ENCODE measurements around the gene LARP1. TPM values are rescaled to one million over a fixed set of nuclear protein-coding genes. Genes with fewer than 3 reads are reported as not detected.

LARP1 gene
- total and polyA plus RNA-seq, 2 donors (not counting 1 experiment from before 2014, with no cell fraction given) = 59.6 to 150 TPM

DNA sequence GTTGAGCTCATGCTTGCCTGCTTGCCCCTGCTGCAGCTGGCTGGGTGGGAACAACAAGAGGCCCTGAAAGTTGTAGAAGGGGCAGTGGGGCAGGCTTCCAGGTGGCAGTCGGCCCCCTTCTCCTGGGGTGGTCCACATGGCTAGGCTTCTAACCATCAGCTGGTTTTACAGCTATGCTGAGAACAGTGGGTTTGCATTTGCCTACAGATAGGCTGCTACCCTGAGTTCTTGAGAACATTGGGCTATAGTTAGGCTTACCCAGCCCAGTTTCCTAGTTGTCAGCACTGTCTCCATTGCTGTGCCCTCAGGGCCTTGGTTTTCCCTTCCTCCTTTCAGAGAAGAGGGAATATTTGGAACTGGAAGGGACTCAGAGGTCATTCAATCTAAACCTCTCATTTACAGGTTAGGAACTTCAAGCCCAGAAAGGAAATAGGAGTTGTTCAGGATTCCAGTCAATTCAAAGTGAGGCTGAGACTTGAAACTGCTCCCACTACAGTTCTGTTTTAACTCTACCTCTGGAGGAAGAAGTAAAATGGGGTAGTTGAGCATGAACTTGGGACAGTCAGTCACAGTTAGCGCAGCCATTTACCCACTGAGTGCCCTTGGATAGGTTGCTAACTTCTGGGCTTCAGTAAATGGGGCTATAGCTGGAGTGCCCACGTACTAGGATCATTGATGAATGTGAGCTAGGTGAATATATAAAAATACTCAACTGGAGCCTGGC lies 11.5 kb downstream of the LARP1 start:
- no peak for ATAC-seq (ENCODE audit: low read depth)
- Histone ChIP-seq H3K27me3 (replicated peaks in 1 of 4; ENCODE audit: control extremely low read depth in 1 of 4, control insufficient read depth in 3 of 4, insufficient read depth in 4 of 4, low read length in 3 of 4) (no peaks in the 10 kb centered on the region), H3K4me3 (ENCODE audit: control extremely low read depth in 1 of 5, extremely low read depth in 1 of 5, insufficient read depth in 1 of 5, low read depth in 2 of 5, low read length in 4 of 5) (no peak overlapping the region), H3K9me3 (ENCODE audit: control extremely low read depth in 1 of 3, control insufficient read depth in 2 of 3, insufficient read depth in 1 of 3, low read length in 2 of 3) (no peaks in the 10 kb centered on the region), H2AFZ (ENCODE audit: insufficient read depth, low read depth, low read length, poor library complexity, severe bottlenecking) (no peak overlapping the region), H4K20me1 (ENCODE audit: control insufficient read depth, insufficient read depth, low read length, poor library complexity, severe bottlenecking) (peaks cover 94% of the 10 kb centered on the region), H3K4me1 (ENCODE audit: control insufficient read depth in 2 of 2, insufficient read depth in 2 of 2, low read length in 2 of 2) (peaks cover 62 to 75% of the 10 kb centered on the region in 2 donors), H3K9ac (ENCODE audit: low read length) (no peak overlapping the region), H3K27ac (ENCODE audit: low read length in 2 of 2) (peak overlapping the region in 1 of 2 donors; percentile 65), H3K79me2 (ENCODE audit: control insufficient read depth, insufficient read depth, low read length) (peaks cover 100% of the 10 kb centered on the region), H3K4me2 (replicated peaks; ENCODE audit: low read depth, low read length, poor library complexity, severe bottlenecking) (peak overlapping the region; percentile 33), H3K36me3 (replicated peaks in 1 of 2; ENCODE audit: control extremely low read depth in 1 of 2, control insufficient read depth in 1 of 2, extremely low read depth in 1 of 2, insufficient read depth in 2 of 2, low read length in 1 of 2) (peaks cover 0 to 8% of the 10 kb centered on the region in 2 experiments)
- WGBS (ENCODE audit: insufficient coverage) = 76% methylated on average over 3 of the region's 3 CpGs
- Mint-ChIP-seq H3K4me1 (peaks cover 77% of the 10 kb centered on the region), H3K27me3 (no peaks in the 10 kb centered on the region), H3K27ac (peak overlapping the region; percentile 1), H3K9me3 (ENCODE audit: insufficient read depth) (no peaks in the 10 kb centered on the region), H3K4me3 (peak overlapping the region; percentile 14)
- ChIA-PET CTCF (interaction anchor here (0.6 to 1.3 kb wide), 3 partner anchors 10 to 121 kb away, joined by 3 to 4 read pairs (median 3); no protein-coding TSS in a partner anchor), POLR2A (no interaction called here)
- intact Hi-C loops (cut with micrococcal nuclease) = no loop called here
- TF ChIP-seq EZH2 (IDR thresholded peaks at IDR 0.05; ENCODE audit: borderline replicate concordance, insufficient read depth, low read depth, low read length, poor library complexity, severe bottlenecking) (no peak), CTCF (IDR thresholded peaks at IDR 0.05) (no peak)
- no peak for DNase-seq

DNA sequence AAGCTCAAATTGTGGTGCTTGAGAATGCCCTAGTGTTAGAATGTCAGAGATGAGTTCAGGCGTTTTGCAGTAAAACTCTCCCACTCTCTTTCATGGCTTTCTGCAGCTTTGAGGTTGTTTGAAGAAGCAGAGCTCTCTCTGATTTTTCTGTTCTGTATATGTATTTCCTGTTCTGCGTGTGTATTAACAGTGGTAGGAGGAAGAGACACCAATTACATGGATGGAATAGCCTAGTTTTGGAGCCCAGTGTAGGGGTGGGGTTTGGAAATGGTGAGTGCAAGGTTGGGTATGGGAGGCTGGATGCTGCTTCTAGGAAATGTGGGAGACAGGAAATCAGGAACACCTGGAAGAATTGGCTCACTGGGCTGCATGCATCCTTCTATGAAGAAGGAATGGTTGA lies 12.4 kb downstream of the LARP1 start:
- intact Hi-C loops (cut with micrococcal nuclease) = no loop called here
- H3K79me2 ChIP-seq (ENCODE audit: control insufficient read depth, insufficient read depth, low read length) = peaks cover 100% of the 10 kb centered on the region
- ChIA-PET POLR2A (no interaction called here), CTCF (interaction anchor here (0.9 to 1.0 kb wide), 2 partner anchors 9 kb away, joined by 3 read pairs; no protein-coding TSS in a partner anchor)
- H3K36me3 ChIP-seq (replicated peaks in 1 of 2; ENCODE audit: control extremely low read depth in 1 of 2, control insufficient read depth in 1 of 2, extremely low read depth in 1 of 2, insufficient read depth in 2 of 2, low read length in 1 of 2) = peaks cover 0 to 8% of the 10 kb centered on the region in 2 experiments
- Mint-ChIP-seq H3K4me1 (peaks cover 76% of the 10 kb centered on the region), H3K9me3 (ENCODE audit: insufficient read depth) (no peaks in the 10 kb centered on the region), H3K27me3 (no peaks in the 10 kb centered on the region), H3K4me3 (peak overlapping the region; percentile 38), H3K27ac (peak overlapping the region; percentile 39)
- H2AFZ ChIP-seq (ENCODE audit: insufficient read depth, low read depth, low read length, poor library complexity, severe bottlenecking) = no peak overlapping the region
- no peak overlapping the region for H3K4me3 ChIP-seq (ENCODE audit: control extremely low read depth in 1 of 5, extremely low read depth in 1 of 5, insufficient read depth in 1 of 5, low read depth in 2 of 5, low read length in 4 of 5)
- H3K4me2 ChIP-seq (replicated peaks; ENCODE audit: low read depth, low read length, poor library complexity, severe bottlenecking) = peak overlapping the region; percentile 33
- peaks cover 97% of the 10 kb centered on the region for H4K20me1 ChIP-seq (ENCODE audit: control insufficient read depth, insufficient read depth, low read length, poor library complexity, severe bottlenecking)
- H3K9ac ChIP-seq (ENCODE audit: low read length) = peak overlapping the region; percentile 7
- H3K9me3 ChIP-seq (ENCODE audit: control extremely low read depth in 1 of 3, control insufficient read depth in 2 of 3, insufficient read depth in 1 of 3, low read length in 2 of 3) = no peaks in the 10 kb centered on the region
- DNase-seq = no peak
- peaks cover 61 to 68% of the 10 kb centered on the region in 2 donors for H3K4me1 ChIP-seq (ENCODE audit: control insufficient read depth in 2 of 2, insufficient read depth in 2 of 2, low read length in 2 of 2)
- H3K27ac ChIP-seq (ENCODE audit: low read length in 2 of 2) = peak overlapping the region in 1 of 2 donors; percentile 65
- no peak for ATAC-seq (ENCODE audit: low read depth)
- no peaks in the 10 kb centered on the region for H3K27me3 ChIP-seq (replicated peaks in 1 of 4; ENCODE audit: control extremely low read depth in 1 of 4, control insufficient read depth in 3 of 4, insufficient read depth in 4 of 4, low read length in 3 of 4)
- TF ChIP-seq CTCF (IDR thresholded peaks at IDR 0.05) (no peak), EZH2 (IDR thresholded peaks at IDR 0.05; ENCODE audit: borderline replicate concordance, insufficient read depth, low read depth, low read length, poor library complexity, severe bottlenecking) (no peak)
- 0% methylated on average over 1 of the region's 2 CpGs for WGBS (ENCODE audit: insufficient coverage)
